ENCODE measurements around the gene VOPP1.

VOPP1 gene

GRCh38 chr7:55496906-55497305, 75.4 kb downstream of the VOPP1 start:
- H3F3A ChIP-seq (ENCODE audit: insufficient read depth) = no peaks in the 10 kb centered on the region
- no peaks in the 10 kb centered on the region for H3K9me2 ChIP-seq (replicated peaks; ENCODE audit: insufficient read depth, low read length)

GRCh38 chr7:55494951-55495350, 77.4 kb downstream of the VOPP1 start:
- Histone ChIP-seq H3F3A (ENCODE audit: insufficient read depth) (no peaks in the 10 kb centered on the region), H3K4me2 (ENCODE audit: low read depth, low read length, poor library complexity, severe bottlenecking) (no peak overlapping the region), H3K4me3 (ENCODE audit: insufficient read depth, low read length, poor library complexity, severe bottlenecking) (no peak overlapping the region), H3K9me3 (ENCODE audit: insufficient read depth, low read length) (no peaks in the 10 kb centered on the region), H3K9me2 (replicated peaks; ENCODE audit: insufficient read depth, low read length) (no peaks in the 10 kb centered on the region), H4K20me1 (ENCODE audit: low read depth, low read length) (no peaks in the 10 kb centered on the region), H3K27me3 (ENCODE audit: low read length) (no peaks in the 10 kb centered on the region), H2AFZ (ENCODE audit: low read depth, low read length, severe bottlenecking) (no peak overlapping the region), H3K79me2 (ENCODE audit: insufficient read depth, low read length) (peaks cover 4% of the 10 kb centered on the region; the same call in 1 of the 2 replicates), H3K36me3 (ENCODE audit: low read length) (peaks cover 5% of the 10 kb centered on the region), H3K27ac (ENCODE audit: low read depth, low read length) (no peak overlapping the region), H3K9ac (ENCODE audit: low read length) (no peak overlapping the region)
- TF ChIP-seq CTCF (IDR thresholded peaks at IDR 0.05; ENCODE audit: insufficient read depth, low read length, poor library complexity, severe bottlenecking) = no peak

More at GRCh38 chr7:55496906-55497305, 75.4 kb downstream of the VOPP1 start:
- Histone ChIP-seq H3K9ac (ENCODE audit: low read length) (no peak overlapping the region), H3K9me3 (ENCODE audit: insufficient read depth, low read length) (no peaks in the 10 kb centered on the region), H3K27ac (ENCODE audit: low read depth, low read length) (peak overlapping the region; percentile 46), H3K27me3 (ENCODE audit: low read length) (no peaks in the 10 kb centered on the region), H3K36me3 (ENCODE audit: low read length) (peaks cover under 1% of the 10 kb centered on the region; the same call in 1 of the 2 replicates), H3K4me2 (ENCODE audit: low read depth, low read length, poor library complexity, severe bottlenecking) (no peak overlapping the region), H4K20me1 (ENCODE audit: low read depth, low read length) (no peaks in the 10 kb centered on the region), H3K4me3 (ENCODE audit: insufficient read depth, low read length, poor library complexity, severe bottlenecking) (no peak overlapping the region), H2AFZ (ENCODE audit: low read depth, low read length, severe bottlenecking) (no peak overlapping the region), H3K79me2 (ENCODE audit: insufficient read depth, low read length) (peaks cover 4% of the 10 kb centered on the region; the same call in 1 of the 2 replicates)
- TF ChIP-seq CTCF (IDR thresholded peaks at IDR 0.05; ENCODE audit: insufficient read depth, low read length, poor library complexity, severe bottlenecking) (no peak), EZH2phosphoT487 (conservative IDR thresholded peaks at IDR 0.05; ENCODE audit: low read length) (no peak)

GRCh38 chr7:55493408-55493807, 78.9 kb downstream of the VOPP1 start:
- Histone ChIP-seq H4K20me1 (ENCODE audit: low read depth, low read length) (no peaks in the 10 kb centered on the region), H3K9me3 (ENCODE audit: insufficient read depth, low read length) (no peaks in the 10 kb centered on the region), H3K9ac (ENCODE audit: low read length) (no peak overlapping the region), H2AFZ (ENCODE audit: low read depth, low read length, severe bottlenecking) (no peak overlapping the region), H3K27me3 (ENCODE audit: low read length) (no peaks in the 10 kb centered on the region), H3K9me2 (replicated peaks; ENCODE audit: insufficient read depth, low read length) (no peaks in the 10 kb centered on the region), H3K4me2 (ENCODE audit: low read depth, low read length, poor library complexity, severe bottlenecking) (no peak overlapping the region), H3K36me3 (ENCODE audit: low read length) (peaks cover 5% of the 10 kb centered on the region), H3K4me3 (ENCODE audit: insufficient read depth, low read length, poor library complexity, severe bottlenecking) (no peak overlapping the region), H3K79me2 (ENCODE audit: insufficient read depth, low read length) (no peaks in the 10 kb centered on the region), H3F3A (ENCODE audit: insufficient read depth) (no peaks in the 10 kb centered on the region), H3K27ac (ENCODE audit: low read depth, low read length) (no peak overlapping the region)
- no peak for TF ChIP-seq EZH2phosphoT487 (conservative IDR thresholded peaks at IDR 0.05; ENCODE audit: low read length)
- no peak for TF ChIP-seq CTCF (IDR thresholded peaks at IDR 0.05; ENCODE audit: insufficient read depth, low read length, poor library complexity, severe bottlenecking)
